ENCODE measurements around the gene KIF21B. TPM values are rescaled to one million over a fixed set of nuclear protein-coding genes. Genes with fewer than 3 reads are reported as not detected.
"Not testable (repeated sequence)": the region's sequence is repeated elsewhere in the genome, so short reads cannot be mapped to it uniquely, and the experiment has no call there.

The KIF21B gene
- total and polyA plus RNA-seq, 9 donors = 0.57 to 1.9 (median 0.88) TPM

- TF ChIP-seq POLR2A (IDR thresholded peaks at IDR 0.05) = no peak
- TF ChIP-seq, protein P1, sequence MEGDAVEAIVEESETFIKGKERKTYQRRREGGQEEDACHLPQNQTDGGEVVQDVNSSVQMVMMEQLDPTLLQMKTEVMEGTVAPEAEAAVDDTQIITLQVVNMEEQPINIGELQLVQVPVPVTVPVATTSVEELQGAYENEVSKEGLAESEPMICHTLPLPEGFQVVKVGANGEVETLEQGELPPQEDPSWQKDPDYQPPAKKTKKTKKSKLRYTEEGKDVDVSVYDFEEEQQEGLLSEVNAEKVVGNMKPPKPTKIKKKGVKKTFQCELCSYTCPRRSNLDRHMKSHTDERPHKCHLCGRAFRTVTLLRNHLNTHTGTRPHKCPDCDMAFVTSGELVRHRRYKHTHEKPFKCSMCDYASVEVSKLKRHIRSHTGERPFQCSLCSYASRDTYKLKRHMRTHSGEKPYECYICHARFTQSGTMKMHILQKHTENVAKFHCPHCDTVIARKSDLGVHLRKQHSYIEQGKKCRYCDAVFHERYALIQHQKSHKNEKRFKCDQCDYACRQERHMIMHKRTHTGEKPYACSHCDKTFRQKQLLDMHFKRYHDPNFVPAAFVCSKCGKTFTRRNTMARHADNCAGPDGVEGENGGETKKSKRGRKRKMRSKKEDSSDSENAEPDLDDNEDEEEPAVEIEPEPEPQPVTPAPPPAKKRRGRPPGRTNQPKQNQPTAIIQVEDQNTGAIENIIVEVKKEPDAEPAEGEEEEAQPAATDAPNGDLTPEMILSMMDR (IDR thresholded peaks at IDR 0.05) = no peak
- TF ChIP-seq EP300 (IDR thresholded peaks at IDR 0.05) = no peak
Observed at GRCh38 chr1:200963076-200963475, 60.4 kb downstream of the KIF21B start.

GRCh38 chr1:200962631-200963030, 60.9 kb downstream of the KIF21B start:
- no peak for TF ChIP-seq EP300 (IDR thresholded peaks at IDR 0.05)
- DNase-seq = peak in 1 of 5 donors; percentile 1
- H3K4me1 ChIP-seq (ENCODE audit: insufficient read depth) = no peaks in the 10 kb centered on the region
- H3K4me3 ChIP-seq = no peak overlapping the region
- WGBS, 3 donors = 84 to 90% (median 87%) methylated on average over 4 of the region's 4 CpGs
- H3K9me3 ChIP-seq = no peaks in the 10 kb centered on the region
- intact Hi-C loops (cut with DNase I) = no loop called here
- no peak overlapping the region for H3K27ac ChIP-seq
- no peaks in the 10 kb centered on the region for H3K36me3 ChIP-seq
- no peaks in the 10 kb centered on the region for H3K27me3 ChIP-seq

More at GRCh38 chr1:200963076-200963475, 60.4 kb downstream of the KIF21B start:
- 85 to 90% (median 86%) methylated on average over 2 of the region's 2 CpGs for WGBS, 3 donors
- H3K36me3 ChIP-seq = no peaks in the 10 kb centered on the region
- intact Hi-C loops (cut with DNase I) = no loop called here
- H3K4me3 ChIP-seq = no peak overlapping the region
- H3K27me3 ChIP-seq = no peaks in the 10 kb centered on the region
- DNase-seq = no peak
- H3K27ac ChIP-seq = no peak overlapping the region
- no peaks in the 10 kb centered on the region for H3K4me1 ChIP-seq (ENCODE audit: insufficient read depth)
- no peaks in the 10 kb centered on the region for H3K9me3 ChIP-seq

DNA sequence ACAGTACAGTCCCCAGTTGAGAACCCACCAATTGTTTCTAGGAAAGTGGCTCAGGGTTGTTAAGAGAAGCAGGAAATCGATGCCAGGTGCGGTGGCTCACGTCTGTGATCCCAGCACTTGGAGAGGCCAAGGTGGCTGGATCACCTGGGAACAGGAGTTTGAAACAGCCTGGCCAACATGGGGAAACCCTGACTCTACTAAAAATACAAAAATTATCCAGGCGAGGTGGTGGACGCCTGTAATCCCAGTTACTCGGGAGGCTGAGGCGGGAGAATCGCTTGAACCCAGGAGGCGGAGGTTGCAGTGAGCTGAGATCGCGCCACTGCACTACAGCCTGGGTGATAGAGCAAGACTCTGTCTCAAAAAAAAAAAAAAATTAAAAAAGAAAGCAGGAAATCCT, 61.4 kb downstream of the KIF21B start:
- H3K27me3 ChIP-seq; intact Hi-C loops (cut with DNase I); H3K36me3 ChIP-seq; H3K27ac ChIP-seq; H3K4me1 ChIP-seq (ENCODE audit: insufficient read depth); H3K9me3 ChIP-seq; H3K4me3 ChIP-seq: not testable (repeated sequence)
- DNase-seq = peak in 1 of 5 donors; percentile 8
- 90 to 94% (median 94%) methylated on average over 11 of the region's 11 CpGs for WGBS, 3 donors

GRCh38 chr1:200960948-200961340, 62.6 kb downstream of the KIF21B start:
- intact Hi-C loops (cut with DNase I) = no loop called here
- 91 to 93% (median 92%) methylated on average over 4 of the region's 4 CpGs for WGBS, 3 donors
- Histone ChIP-seq H3K27ac (no peak overlapping the region), H3K27me3 (no peaks in the 10 kb centered on the region), H3K4me1 (ENCODE audit: insufficient read depth) (no peaks in the 10 kb centered on the region), H3K4me3 (no peak overlapping the region), H3K36me3 (no peaks in the 10 kb centered on the region), H3K9me3 (no peaks in the 10 kb centered on the region)
- no peak for DNase-seq
- TF ChIP-seq EP300 (IDR thresholded peaks at IDR 0.05) (no peak), POLR2A (IDR thresholded peaks at IDR 0.05) (no peak)
- TF ChIP-seq, protein P1 (IDR thresholded peaks at IDR 0.05) = no peak

- H3K27ac ChIP-seq = no peak overlapping the region
- no peak for TF ChIP-seq EP300 (IDR thresholded peaks at IDR 0.05)
- TF ChIP-seq, protein P1 (IDR thresholded peaks at IDR 0.05) = no peak
- TF ChIP-seq POLR2A (IDR thresholded peaks at IDR 0.05) = no peak
- no peaks in the 10 kb centered on the region for H3K36me3 ChIP-seq
- H3K9me3 ChIP-seq = no peaks in the 10 kb centered on the region
- intact Hi-C loops (cut with DNase I) = no loop called here
- 60 to 66% (median 64%) methylated on average over 9 of the region's 9 CpGs for WGBS, 3 donors
- no peak overlapping the region for H3K4me3 ChIP-seq
- DNase-seq = no peak
- no peaks in the 10 kb centered on the region for H3K4me1 ChIP-seq (ENCODE audit: insufficient read depth)
- H3K27me3 ChIP-seq = no peaks in the 10 kb centered on the region
Observed at GRCh38 chr1:200960236-200960947, 63.1 kb downstream of the KIF21B start.
